ENCODE results near the gene DTNBP1.

DTNBP1 gene

DNA sequence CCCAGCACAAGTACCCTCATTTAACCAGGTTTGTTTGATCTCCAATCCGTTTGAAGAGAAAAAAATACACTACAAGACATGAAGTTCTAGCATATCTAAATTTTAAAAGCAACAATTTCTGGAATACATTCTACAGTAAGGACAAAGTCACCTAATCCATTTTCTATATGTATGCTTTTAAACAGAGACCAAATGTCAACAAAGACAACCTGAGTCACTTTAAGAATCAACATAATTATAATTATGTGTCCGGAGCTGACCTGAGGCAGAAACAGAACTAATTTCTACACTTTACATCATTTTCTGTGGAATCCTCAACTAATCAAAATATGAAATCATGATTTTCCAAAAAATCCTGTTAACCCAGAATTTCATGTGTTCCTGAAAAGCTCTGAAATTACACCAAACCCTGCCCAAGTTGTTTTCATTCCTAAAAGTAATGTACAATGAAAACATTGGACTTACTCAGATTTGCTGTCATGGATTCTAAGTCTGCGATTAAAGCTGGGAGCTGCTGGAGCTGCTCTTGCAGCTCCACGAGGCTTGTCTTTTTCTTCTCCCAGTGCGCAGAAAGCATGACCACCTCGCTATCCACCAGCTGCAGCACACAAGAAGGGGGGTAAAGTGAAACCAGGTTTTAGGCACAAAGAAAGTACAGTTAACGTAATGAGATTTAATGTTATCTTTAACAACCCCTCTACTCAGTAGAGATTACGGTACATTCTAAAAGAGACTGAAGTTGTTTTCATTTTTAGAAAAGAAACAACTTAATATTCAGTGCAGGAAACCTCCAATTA, 35.8 kb downstream of the DTNBP1 start:
- in situ Hi-C loops (cut with MboI; ENCODE audit: low sequenced_read_pairs), result no loop called here

DNA sequence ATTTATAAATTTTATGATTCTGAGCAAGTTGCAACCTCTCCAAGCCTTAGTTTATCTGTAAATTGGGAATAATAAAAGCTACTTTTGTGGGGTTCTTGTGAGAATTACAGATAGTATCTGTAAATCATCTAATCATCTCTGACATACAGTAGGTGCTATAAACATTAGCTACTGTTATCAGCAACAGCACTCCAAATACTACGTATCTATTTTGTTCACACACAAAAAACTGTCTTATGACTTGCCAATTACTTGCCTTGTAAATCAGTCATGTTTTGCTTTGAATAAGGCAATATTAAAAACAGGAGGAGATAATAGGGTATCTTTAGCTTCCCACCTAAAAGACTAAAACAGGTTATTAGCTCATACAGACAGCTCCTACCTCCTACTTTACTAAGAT, 36.7 kb downstream of the DTNBP1 start:
- in situ Hi-C loops (cut with MboI; ENCODE audit: low sequenced_read_pairs), result no loop called here

DNA sequence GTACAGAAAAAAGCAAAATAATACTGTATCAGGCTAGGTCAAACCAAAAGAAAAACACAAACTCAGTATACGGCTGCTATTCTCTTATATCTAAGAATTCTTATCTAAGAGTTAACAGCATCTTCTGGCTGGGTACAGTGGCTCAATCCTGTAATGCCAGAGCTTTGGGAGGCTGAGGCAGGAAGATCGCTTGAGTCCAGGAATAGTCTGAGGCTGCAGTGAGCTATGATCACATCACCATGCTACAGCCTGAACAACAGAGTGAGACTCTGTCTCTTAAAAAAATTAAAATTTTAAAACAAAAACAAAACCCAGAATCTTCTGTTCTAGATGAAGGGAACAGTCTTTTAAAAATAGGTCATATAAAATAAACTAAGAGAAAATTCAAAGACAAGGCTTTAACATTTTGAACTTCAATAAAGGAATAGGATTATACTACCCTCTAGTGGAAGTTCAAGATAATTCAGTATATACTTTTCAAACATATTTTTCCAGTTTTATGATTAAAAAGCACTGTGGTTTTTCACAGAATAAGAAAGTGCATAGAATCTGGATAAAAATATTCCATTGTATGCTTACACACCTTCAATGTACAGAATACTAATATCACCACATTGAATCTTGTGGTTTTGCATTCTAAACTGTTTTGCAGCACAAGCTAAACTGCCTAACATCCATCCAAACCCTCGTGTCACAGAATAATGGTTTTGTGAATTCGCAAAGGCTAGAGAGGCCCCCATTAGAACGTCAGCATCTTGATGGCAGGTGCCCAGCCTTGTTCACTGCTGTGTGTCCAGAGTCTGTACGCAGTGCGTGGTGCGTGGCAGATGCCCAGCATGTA, 39.3 kb downstream of the DTNBP1 start:
- in situ Hi-C loops (cut with MboI; ENCODE audit: low sequenced_read_pairs), result loop anchor here (25.0 kb wide), 1 partner anchor 111 kb away; no protein-coding TSS in a partner anchor

DNA sequence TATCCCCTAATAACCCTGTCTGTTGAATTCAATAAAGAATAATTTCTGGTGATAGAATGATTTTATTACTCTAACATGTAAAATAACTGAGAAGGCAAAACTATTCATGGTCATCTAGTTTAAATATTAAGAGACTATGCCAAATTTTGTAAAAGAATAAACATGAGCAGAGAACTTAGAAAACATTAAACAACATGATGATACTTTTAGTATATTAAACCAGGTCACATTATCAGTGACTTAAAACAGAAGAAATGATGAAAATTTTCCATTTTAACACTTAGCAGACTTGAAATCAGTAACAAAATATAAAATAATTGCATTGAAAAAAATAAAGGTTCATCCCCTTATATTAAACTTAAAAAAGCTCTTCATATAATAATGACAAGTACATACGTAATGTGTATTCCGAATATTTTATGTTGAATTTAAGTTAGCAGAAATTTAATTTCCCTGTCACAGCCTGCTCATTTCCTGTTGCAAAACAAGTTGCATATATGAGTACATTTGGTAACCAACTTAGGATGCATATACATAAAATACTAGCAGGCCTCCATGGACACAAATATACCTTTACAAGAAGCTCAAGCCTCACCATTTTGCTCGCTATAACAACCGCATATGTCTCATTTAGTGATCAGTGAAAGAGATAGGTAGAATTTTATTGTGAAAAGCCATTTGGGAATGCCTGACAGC, 40.6 kb downstream of the DTNBP1 start:
- in situ Hi-C loops (cut with MboI; ENCODE audit: low sequenced_read_pairs), result loop anchor here (25.0 kb wide), 1 partner anchor 110 kb away; no protein-coding TSS in a partner anchor

DNA sequence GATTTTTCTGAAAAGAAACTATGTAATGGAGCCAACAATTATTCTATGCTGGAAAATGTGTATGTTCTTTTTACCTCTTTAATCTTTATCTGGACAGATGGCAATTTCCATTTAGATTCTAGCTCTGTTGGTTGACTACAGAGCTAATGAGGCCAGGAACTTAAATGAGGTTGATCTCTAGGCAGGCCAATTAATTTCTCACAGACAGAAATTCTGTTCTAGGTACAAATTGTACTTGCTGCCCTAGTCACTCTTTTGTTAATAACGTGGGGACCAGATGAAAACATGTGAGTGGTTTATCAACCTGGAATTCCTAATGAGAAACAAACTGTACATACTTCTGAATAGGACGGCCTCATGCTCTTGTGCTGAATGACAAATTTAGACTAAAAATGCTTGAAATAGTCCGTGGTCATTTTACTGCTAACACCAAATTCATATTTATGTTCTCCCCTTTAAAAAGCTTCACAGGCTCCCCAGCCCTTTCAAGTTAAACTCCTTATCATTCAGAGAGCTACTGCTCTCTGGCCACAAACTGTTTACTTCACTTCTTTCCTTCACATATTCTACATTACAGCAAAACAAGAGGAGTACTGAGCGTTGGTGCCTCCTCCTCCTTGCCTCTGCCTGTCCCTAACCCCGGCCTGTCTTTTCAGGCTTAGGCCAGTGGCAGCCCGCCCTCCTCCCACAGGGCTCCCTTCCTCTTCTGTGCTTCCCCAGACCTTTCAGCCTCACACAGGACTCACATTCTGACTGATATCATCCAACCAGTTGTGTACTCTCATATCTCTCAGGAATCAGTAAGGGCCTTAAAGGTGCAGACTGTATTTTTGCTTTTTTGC, 41.4 kb downstream of the DTNBP1 start:
- in situ Hi-C loops (cut with MboI; ENCODE audit: low sequenced_read_pairs), result loop anchor here (25.0 kb wide), 1 partner anchor 109 kb away; no protein-coding TSS in a partner anchor

DNA sequence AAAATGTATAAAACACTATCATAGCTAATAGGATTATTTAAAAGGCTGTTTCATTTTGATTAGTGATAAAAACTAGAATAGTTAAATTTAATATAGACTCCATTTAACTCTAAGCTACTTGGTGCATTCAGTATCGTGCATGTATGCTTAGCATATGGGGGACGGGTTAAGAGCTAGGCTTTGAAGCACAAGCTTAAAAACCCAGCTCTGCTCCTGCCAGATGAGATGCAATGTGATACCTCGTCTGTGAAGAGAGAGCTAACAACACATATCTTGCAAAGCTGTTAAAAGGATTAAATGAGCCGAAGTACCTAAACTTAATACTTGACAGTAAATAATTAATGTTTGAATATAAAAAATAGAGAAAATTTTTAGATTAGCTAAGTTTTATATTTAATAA, 42.2 kb downstream of the DTNBP1 start:
- in situ Hi-C loops (cut with MboI; ENCODE audit: low sequenced_read_pairs), result loop anchor here (25.0 kb wide), 1 partner anchor 108 kb away; no protein-coding TSS in a partner anchor

DNA sequence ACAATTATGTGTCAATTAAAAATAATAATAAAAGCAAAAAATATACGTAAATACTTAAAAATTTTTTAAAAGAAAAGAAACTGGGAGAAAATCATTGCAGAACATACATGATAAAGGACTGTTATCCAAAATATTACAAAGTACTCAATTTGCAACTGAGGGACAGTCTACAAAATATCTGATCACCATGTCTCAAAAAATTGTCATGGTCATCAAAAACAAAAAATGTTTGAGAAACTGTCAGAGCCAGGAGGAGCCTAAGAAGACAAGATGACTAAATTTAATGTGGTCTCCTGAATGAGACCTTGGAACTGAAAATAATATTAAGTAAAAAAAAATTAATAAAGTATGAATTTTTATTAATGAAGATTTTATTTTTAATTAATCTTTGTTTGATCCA, 43.5 kb downstream of the DTNBP1 start:
- in situ Hi-C loops (cut with MboI; ENCODE audit: low sequenced_read_pairs), result loop anchor here (25.0 kb wide), 1 partner anchor 107 kb away; no protein-coding TSS in a partner anchor

DNA sequence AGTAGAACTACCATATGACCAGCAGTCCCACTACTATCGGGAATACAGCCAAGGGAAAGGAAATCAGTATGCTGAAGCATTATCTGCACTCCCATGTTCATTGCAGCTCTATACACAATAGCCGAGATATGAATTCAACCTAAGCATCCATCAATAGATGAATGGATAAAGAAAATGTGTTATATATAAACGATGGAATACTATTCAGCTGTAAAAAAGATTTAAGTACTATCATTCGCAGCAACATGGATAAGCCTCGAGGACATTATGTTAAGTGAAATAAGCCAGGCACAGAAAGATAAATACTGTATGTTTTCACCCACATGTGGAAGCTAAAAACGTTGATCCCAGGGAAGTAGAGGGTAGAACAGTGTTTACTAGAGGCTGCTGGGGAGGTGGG, 44.1 kb downstream of the DTNBP1 start:
- in situ Hi-C loops (cut with MboI; ENCODE audit: low sequenced_read_pairs), result loop anchor here (25.0 kb wide), 1 partner anchor 106 kb away; no protein-coding TSS in a partner anchor

DNA sequence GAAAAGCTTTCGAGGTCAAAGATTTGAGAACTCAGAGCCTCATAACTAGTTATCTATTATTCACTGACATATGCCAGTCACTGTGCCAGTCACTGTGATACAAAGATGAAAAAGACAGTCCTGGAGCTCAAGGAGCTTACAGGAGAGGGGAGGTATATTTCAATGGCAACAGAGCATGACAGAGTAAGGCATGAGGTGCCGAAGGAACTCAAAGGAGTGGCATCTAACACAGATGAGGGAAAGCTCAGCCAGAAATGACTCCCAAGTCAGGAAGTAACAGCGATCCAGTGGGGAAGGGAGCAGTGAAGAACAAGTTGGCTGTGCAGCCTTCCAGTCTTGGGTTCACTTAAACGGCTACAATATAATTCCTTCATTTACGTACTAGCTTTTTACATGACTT, 46.6 kb downstream of the DTNBP1 start:
- in situ Hi-C loops (cut with MboI; ENCODE audit: low sequenced_read_pairs), result loop anchor here (25.0 kb wide), 1 partner anchor 104 kb away; no protein-coding TSS in a partner anchor

DNA sequence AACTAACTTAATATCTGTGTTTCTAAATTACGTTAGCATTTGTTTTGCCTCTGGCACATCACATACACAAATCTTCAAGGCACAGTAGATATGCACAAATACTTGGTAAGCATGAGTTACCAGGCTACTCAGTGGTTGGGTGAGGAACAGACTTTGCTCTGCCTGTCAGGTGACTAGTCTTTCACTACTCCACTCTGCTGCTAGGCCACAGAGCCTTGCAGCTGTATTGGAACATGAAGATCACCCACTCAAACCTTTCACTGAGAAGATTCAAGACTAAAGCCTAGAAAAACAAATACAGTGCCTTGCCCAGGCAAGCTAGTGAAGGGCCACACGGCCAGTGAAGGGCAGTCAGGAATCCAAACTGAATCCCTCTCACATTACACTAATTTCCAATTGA, 47.0 kb downstream of the DTNBP1 start:
- in situ Hi-C loops (cut with MboI; ENCODE audit: low sequenced_read_pairs), result loop anchor here (25.0 kb wide), 1 partner anchor 104 kb away; no protein-coding TSS in a partner anchor

DNA sequence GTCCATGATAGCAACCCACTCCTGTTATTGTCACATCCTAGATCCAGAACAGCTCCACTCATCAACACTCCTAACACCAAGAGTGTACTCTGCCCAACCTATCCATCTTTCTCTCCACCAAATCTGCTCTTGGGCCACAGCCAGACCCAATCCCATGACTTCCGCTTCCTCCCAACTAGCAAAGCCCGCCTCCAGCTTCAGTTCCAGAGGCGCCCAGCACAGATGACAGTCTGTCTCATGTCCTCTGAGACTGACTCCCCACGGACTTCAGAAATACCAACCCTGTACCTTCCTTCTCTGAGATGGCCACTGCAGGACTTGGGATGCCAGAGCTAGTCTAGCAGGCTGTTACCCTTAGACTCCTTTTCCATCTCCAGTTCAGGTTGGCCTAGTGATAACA, 48.6 kb downstream of the DTNBP1 start:
- in situ Hi-C loops (cut with MboI; ENCODE audit: low sequenced_read_pairs), result loop anchor here (25.0 kb wide), 1 partner anchor 102 kb away; no protein-coding TSS in a partner anchor

DNA sequence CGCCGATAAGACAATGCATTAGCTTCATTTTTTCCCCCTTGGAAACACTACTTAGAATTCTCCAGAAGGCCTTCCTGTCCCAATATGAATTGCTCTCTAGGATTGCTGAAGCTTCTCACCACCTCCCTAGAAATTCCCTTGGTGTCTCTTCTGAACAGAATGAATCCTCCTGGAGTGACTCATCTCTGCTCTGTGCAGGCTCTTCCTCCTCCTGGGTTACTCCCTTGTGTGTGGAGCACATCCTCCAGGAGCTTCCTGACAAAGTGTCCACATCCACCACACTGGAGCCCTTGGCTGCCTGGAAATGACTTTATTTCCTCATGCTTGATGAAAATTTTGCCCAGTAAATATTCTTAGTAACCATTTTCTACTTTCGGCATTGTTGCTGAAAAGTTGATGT, 54.4 kb downstream of the DTNBP1 start:
- in situ Hi-C loops (cut with MboI; ENCODE audit: low sequenced_read_pairs), result loop anchor here (25.0 kb wide), 1 partner anchor 96 kb away; no protein-coding TSS in a partner anchor

DNA sequence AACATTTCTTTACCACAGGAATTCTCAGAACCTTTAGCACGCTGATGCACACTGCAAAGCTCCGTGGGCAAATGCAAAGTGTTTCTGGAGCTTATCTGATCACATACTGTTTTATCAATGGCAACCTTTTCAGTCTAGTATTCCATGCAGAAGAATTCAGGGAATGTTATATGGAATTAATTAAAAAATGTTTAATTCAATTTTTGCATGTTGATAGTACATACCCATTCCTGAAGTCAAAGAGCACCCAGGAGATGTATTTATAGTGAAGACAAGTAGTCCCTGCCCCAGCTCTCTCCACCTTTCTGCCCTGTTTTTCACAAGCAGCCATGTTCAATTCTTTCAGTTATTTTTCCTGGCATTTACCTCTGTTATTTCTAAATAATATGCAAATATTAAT, 55.2 kb downstream of the DTNBP1 start:
- in situ Hi-C loops (cut with MboI; ENCODE audit: low sequenced_read_pairs), result loop anchor here (25.0 kb wide), 1 partner anchor 95 kb away; no protein-coding TSS in a partner anchor

DNA sequence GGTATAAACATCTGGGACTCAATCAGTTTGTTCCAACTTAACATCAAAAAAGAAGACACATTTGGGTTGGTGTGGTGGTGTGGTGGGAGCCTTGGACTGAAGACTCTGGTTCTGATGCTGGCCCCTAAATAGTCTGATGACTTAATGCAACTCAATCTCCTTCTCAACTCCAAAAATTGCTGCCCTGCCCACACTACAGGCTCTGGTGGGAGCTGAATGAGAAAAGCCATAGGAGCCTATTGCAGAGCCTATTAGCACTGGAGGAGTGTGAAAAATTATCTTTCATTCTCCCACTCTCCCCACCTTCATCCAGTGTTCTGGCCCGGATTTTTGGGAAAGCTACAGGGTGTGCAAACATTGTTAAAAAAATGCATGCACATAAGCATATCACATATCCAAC, 56.5 kb downstream of the DTNBP1 start:
- in situ Hi-C loops (cut with MboI; ENCODE audit: low sequenced_read_pairs), result loop anchor here (25.0 kb wide), 1 partner anchor 94 kb away; no protein-coding TSS in a partner anchor

DNA sequence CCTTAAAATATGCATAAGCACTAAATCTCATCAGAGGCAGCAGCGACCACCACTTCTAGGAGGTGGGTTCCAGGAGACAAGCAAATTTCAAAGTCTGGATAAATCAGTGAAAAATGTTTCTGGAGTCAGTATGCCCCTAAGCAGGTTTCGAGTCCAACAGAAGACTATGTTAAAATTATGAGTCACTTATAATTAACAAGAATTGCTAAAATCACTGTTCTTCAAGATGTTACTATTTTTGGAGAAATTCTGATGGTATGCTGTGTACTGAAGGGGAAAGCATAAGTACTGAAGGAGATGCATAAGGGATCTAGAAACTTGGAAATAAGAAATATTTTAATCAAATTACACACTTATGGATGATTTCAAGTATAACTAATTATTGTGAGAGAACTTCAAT, 58.0 kb downstream of the DTNBP1 start:
- in situ Hi-C loops (cut with MboI; ENCODE audit: low sequenced_read_pairs), result loop anchor here (25.0 kb wide), 1 partner anchor 93 kb away; no protein-coding TSS in a partner anchor

DNA sequence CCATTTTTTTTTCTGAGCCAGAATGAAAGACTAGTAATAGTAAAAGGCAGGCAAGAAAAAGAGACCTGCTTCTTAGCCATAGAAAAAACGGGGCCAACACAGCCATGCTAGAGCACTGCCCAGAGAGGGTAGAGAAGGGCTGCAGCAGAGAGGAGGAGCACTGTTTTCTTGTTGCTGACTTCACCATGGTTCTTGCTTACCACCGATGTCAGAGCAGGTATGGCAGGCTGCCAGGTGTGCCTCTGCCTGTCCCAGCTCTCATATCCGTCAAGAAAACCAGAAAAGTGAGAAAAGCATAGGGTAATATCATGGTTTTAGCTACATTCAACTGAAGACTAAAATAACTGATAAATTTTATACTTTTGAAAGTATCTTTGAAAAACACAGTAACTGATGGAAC, 60.7 kb downstream of the DTNBP1 start:
- in situ Hi-C loops (cut with MboI; ENCODE audit: low sequenced_read_pairs), result loop anchor here (25.0 kb wide), 1 partner anchor 90 kb away; no protein-coding TSS in a partner anchor

DNA sequence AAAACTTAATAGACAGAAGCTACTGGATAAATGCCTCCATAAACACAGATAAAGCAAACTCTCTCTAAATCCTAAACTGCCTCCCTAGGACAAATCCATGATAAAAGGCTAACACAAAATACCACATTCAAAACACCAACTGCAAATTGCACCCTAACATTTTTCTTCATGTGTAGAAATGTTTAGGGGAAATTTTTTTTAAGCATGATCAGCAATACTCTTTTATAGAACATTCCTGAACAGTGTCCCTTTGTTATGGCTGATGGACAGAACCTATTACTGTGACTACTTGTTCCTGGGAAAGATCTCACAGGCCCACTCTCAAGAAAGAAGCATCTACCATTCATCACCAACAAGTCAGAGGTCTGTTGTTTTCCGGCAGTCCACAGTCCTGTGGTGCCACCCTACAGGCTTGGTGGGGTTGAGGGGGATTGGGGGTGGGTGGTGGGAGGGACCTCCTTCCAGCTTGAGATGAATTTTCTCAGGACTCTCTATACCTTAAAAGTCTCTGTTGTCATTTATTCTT, 64.5 kb downstream of the DTNBP1 start:
- in situ Hi-C loops (cut with MboI; ENCODE audit: low sequenced_read_pairs), result no loop called here

DNA sequence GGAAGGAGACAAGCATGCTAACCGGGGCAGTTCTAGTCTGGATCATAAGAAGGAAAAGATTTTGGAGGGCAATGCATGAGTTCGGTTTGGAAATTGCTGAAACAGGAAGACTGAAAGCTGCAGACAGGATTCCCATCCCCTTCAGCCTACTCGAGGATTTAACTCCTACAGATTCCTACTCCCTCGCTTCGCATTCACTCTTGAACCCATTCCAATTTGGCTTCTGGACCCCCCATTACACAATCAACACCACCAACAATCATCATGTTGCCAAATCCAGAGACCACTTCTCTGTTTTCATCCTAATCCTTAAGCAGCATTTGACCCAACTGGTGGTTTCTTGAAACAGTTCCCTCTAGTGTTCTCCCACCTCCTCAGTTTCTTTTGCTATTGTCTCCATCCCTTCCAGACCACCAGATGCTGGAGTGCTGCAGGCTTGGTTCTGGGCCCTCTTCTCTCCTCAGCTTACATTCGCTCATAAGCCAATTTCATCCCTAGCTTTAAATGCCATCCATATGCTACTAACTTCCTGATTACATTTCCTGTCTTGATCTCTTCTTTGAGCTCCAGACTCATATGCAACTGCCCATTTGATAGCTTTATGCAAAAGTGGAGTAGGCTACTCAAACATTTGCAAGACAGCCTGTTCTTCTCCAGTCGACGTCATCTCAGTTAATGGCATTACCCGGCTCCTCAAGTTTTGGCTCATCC, 66.5 kb downstream of the DTNBP1 start:
- in situ Hi-C loops (cut with MboI; ENCODE audit: low sequenced_read_pairs), result no loop called here

Measured in HL-60/S4 treated with phorbol 12-myristate 13-acetate at 8.2 ng/mL for 4 days and 3 days (cell line).